ENCODE measurements around the gene IGF2BP2. TPM values are rescaled to one million over a fixed set of nuclear protein-coding genes. Genes with fewer than 3 reads are reported as not detected.
A peak's percentile ranks its signal among the peaks of the same experiment; 100 is the strongest.

IGF2BP2 gene
- total and polyA plus RNA-seq, 8 donors: 3.2 to 17.0 (median 6.6) TPM

GRCh38 chr3:185737740-185738680 is 86.8 kb downstream of the IGF2BP2 start:
- TF ChIP-seq CTCF (IDR thresholded peaks at IDR 0.05): no peak
- no peak overlapping the region for H3K27ac ChIP-seq
- no peak for ATAC-seq

GRCh38 chr3:185737020-185737419 is 87.8 kb downstream of the IGF2BP2 start:
- ATAC-seq (no peak), FAIRE-seq (no peak), DNase-seq (no peak)
- no peaks in the 10 kb centered on the region for H3K9me3 ChIP-seq
- H3K27ac ChIP-seq: no peak overlapping the region
- intact Hi-C loops (cut with DNase I): no loop called here
- no peak for TF ChIP-seq CTCF (IDR thresholded peaks at IDR 0.05)
- H3K27me3 ChIP-seq: no peaks in the 10 kb centered on the region
- no peaks in the 10 kb centered on the region for H3K4me1 ChIP-seq
- H3K36me3 ChIP-seq: no peaks in the 10 kb centered on the region
- 51 to 69% methylated on average over 3 of the region's 3 CpGs for WGBS, 2 donors
- H3K4me3 ChIP-seq: no peak overlapping the region

More at GRCh38 chr3:185737740-185738680, 86.8 kb downstream of the IGF2BP2 start:
- Histone ChIP-seq H3K36me3 (no peaks in the 10 kb centered on the region), H3K27me3 (no peaks in the 10 kb centered on the region), H3K9me3 (no peaks in the 10 kb centered on the region), H3K4me3 (no peak overlapping the region), H3K4me1 (no peaks in the 10 kb centered on the region)
- 73 to 80% methylated on average over 5 of the region's 5 CpGs for WGBS, 2 donors
- intact Hi-C loops (cut with DNase I): no loop called here
- FAIRE-seq (no peak), DNase-seq (no peak)

- ATAC-seq: no peak
- no peaks in the 10 kb centered on the region for H3K36me3 ChIP-seq
- H3K4me1 ChIP-seq: no peaks in the 10 kb centered on the region
- intact Hi-C loops (cut with DNase I): no loop called here
- no peak for FAIRE-seq
- no peak for TF ChIP-seq CTCF (IDR thresholded peaks at IDR 0.05)
- H3K9me3 ChIP-seq: no peaks in the 10 kb centered on the region
- no peak overlapping the region for H3K4me3 ChIP-seq
- no peaks in the 10 kb centered on the region for H3K27me3 ChIP-seq
- WGBS, 2 donors: 23 to 27% methylated on average over 4 of the region's 4 CpGs
- H3K27ac ChIP-seq: no peak overlapping the region
- no peak for DNase-seq
These were observed 90.1 kb downstream of the IGF2BP2 start for GRCh38 chr3:185734725-185735096.

GRCh38 chr3:185733980-185734724 is 90.7 kb downstream of the IGF2BP2 start:
- intact Hi-C loops (cut with DNase I): no loop called here
- FAIRE-seq: no peak
- Histone ChIP-seq H3K36me3 (no peaks in the 10 kb centered on the region), H3K9me3 (no peaks in the 10 kb centered on the region), H3K27me3 (no peaks in the 10 kb centered on the region), H3K4me1 (no peaks in the 10 kb centered on the region), H3K4me3 (no peak overlapping the region), H3K27ac (no peak overlapping the region)
- WGBS, 2 donors: 37 to 41% methylated on average over 10 of the region's 10 CpGs
- ATAC-seq: peak; percentile 82 to 98 (median 94)
- TF ChIP-seq CTCF (IDR thresholded peaks at IDR 0.05): peak; percentile 6 to 43 (median 30)
- peak in 3 of 6 donors; percentile 18 to 50 (median 43) for DNase-seq
